ENCODE data around the gene FERMT2.
"Not testable (repeated sequence)": the region's sequence is repeated elsewhere in the genome, so short reads cannot be mapped to it uniquely, and the experiment has no call there.

Gene FERMT2

DNA sequence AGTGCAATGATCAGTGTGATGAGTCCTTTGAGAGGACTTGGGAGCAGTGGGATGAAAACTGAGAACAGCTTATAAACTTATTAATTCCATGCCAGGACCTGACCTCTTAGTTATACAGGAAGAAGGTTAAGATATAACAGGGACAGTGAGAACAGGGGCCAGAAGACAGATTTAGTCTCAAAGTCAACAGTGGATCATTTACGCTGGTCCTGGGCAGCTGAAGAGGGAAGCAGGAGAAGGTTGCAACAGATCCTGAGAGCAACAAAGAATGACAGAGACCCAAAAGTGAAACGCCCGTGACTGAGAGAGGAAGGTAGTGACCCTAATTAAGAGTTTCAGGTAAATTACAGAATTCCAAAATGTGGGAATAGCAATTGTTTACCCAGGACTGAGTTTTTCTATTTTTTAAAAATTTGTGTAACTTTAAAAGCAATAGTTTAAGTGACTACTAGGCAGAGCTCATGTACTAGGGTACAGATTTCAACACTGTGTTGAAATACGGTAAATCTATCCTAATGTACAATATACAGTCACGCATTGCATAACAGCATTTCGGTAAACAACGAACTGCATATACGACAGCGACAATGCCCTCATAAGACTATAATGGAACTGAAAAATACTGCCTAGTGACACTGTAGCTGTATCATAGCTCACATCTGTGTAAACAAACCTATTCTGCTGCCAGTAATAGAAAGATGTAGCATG is 81.8 kb downstream of the FERMT2 start:
- no peak for DNase-seq (ENCODE audit: low spot score)

DNA sequence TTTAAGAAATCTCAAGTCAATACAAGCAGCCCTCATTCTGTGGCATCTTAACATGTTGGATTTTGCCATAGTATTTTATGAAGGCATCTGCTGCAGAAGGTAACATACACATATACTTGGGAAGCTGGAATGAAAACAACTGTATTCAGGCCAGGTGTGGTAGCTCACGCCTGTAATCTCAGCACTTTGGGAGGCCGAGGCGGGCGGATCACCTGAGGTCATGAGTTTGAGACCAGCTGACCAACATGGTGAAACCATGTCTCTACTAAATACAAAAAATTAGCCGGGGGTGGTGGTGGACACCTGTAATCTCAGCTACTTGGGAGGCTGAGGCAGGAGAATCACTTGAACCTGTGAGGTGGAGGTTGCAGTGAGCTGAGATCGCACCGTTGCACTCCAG is 86.0 kb downstream of the FERMT2 start:
- not testable (repeated sequence) for DNase-seq (ENCODE audit: low spot score)

DNA sequence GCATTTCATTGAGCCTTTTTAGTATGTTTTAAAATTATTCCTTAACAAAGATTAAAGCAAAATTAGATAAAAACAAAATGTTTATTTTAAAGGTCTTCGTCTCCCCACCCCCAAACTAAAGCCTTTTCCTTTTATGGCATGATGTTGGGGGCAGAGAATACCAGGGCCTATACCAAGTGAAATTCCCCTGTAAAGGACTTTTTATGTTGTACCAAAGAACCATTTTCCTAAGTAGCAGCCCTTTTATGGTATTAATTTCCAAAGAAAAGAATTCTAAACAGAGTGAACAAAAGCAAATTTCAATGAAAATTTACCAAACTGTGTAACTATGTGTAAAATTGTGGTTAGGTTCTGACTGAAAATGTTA is 87.5 kb downstream of the FERMT2 start:
- no peak for DNase-seq (ENCODE audit: low spot score)

DNA sequence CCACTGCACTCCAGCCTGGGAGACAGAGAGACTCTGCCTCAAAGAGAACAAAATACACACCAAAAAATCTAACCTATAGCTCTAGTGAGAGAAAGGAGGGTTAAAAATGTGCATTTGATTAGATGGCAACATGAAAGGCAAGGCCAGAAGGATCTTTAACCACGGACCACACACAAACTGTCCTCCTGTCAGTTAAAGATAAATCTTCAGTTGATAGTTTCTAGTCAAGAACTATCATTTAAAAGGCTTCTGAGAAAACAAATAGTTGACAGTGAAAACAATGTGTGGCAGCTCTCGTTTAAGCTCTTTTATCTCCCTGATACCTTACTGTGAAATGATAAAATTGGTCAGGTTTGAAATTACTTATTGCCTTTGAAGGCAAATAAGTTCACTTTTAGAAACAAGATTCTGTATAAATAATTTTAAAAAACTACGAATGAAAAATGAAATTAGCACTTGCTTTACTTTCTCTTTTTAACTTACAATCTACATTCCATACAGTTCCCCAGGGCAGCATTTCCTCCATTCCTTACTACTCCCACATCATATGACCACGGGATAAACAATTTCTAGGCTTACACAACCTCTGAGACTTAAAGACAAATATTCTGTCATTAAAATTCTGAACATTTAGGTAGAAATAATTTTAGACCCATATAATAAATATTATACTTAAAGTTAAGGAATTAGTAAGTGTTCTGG is 88.1 kb downstream of the FERMT2 start:
- DNase-seq (ENCODE audit: low spot score), result no peak

DNA sequence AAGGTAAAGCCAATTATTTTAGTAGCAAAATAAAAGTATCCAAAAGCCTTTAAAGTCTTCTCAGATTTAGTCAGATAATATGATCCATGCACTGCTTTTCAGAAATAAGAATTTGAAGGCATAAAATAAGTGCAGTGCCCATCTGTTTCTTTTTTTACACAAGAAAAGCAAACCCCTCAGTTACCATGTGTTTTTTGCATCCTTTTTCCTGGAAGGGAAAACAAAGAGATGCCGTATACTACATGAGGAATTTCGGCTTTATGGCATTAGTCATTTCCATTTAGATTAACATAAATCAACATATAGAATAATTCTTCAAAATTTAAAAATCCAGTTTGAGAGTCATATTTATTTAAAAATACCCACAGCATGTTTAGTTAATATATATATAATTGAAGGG is 89.4 kb downstream of the FERMT2 start:
- DNase-seq (ENCODE audit: low spot score), result no peak

DNA sequence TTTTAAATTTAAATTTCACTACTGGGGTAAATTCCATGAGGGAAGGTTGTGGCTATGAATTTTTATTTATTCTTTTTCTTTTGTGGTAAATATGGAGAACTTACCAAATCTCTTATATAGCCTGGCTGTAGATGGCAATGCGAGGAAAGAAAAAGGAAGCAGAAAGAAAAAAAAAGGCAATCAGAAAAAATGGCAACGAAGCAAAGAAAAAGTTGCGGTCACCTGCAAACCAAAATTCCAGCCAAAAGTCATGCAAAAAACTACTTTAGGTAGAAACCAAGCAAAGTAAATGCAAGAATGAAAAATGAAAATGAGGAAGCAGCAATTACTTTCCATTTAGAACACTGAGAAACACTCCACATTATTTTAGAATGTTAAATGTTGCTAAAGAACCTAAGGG is 89.9 kb downstream of the FERMT2 start:
- no peak for DNase-seq (ENCODE audit: low spot score)

DNA sequence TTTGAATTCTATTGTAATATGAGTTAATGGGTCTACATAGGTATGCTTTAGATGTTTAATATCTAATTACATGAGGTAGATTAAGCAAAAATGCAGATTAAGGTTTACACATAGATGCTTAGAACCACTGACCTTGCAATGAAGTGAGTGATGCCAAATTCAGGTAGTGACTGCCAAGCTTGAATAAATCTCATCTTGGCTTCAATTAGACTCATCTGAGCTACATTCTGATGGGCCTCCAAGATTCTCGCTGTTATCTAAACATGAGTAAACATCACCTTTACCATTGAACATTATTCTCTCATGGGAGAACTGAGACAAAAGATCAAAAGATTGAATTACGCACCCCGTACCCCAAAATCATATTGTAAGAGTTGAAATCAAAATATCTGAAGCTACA is 90.6 kb downstream of the FERMT2 start:
- DNase-seq (ENCODE audit: low spot score), result no peak

DNA sequence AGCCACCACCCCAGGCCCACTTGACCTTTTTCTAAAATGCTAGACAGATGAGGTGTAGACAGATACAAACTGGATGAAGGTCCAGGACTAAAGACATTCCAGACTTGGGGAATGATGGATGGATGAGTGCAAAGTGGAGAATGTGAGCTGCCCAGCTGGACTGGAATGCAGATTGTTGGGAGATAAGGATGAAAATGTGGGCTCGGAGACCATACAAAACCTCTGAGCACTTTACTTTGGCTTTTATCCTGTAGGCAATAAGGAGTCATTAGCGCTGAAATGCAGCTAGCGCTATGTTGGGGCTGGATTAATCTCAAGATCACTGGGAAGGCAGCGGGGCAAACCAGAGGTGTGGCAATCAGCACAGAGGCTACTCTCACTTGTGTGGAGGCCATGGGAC is 94.7 kb downstream of the FERMT2 start:
- no peak for DNase-seq (ENCODE audit: low spot score)

DNA sequence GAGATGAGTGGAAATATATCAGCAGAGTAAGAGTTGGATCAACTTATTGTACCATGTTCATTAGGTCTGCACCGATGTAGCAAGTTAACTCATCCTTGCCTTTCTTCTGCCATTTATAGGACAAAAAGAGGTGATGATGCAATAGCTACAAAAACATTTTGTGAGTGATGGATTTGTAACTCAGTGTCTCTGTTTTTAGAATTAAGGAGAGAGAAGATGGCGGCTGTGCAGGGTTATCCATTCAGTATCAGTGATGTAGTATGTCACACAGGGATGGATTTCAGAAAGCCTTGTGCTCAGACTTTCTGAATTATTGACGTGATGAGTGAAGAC is 97.4 kb downstream of the FERMT2 start:
- no peak for DNase-seq (ENCODE audit: low spot score)

DNA sequence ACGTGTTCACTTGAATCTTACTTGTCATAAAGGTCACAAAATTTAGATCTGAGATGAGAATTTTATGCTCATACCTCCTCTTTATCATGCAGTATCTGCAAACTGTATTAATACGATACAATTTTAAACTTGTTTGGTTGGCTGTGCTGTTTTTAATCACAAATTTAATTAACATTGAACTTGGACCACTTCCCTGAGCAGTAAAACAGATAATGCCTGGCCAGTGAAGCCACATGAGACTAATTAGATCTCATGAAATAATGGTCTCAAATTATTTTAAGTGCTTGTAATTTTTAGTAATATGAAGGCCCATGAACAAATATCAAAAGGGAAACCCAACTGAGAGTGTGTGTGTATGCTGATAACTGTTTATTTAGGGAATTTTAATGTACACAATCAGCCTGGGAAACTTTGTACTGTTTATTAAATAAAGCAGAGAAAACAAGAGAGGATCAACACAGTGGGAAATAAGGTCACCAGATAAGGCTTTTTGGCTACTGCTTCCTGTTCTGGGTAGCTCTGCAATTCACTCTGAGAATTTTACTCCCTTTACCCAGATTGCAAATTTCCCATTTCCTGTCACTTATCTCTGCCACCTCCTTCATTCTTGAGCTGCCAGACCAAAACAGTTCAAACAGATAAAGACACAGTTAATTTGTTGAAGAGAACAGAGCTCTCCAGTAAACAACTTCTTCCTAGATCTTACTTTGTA is 97.9 kb downstream of the FERMT2 start:
- no peak for DNase-seq (ENCODE audit: low spot score)

DNA sequence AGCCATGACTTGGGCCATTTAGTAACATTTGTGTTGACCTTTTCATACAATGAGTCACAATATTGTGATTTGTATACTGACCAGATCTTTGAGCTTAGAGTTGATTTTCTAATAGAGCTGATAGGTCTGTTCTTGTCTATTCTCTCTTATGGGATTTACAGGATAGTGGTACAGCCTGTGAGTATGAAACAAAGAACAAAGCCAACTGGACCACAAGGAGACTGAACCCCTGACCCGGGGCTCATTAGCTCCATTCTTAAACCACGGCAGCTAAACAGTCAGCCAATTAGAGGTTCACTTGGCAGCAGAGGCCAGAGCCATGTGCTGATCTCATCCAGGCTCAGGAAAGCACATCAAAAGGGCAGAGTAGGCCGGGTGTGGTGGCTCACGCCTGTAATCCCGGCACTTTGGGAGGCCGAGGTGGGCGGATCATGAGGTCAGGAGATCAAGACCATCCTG is 100.4 kb downstream of the FERMT2 start:
- no peak for DNase-seq (ENCODE audit: low spot score)

DNA sequence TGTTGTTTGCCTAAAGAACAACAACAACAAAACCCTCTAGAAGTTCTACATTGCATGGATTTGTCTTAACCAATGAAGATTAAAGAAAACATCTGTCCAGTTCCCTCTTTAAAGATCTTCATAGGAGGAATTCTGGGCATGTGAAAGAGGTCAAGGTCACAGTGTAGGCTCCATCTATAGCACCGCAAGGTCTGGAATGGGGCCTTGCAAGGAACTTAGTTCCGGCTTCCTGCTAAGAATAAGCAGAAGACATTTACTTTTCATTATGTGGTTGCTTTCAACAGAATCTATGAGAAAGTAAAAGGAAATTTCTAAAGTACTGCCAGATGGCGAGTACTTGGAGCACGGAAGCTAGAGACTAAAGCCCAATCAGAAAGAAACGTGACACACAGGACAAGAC is 102.2 kb downstream of the FERMT2 start:
- DNase-seq (ENCODE audit: low spot score), result no peak

DNA sequence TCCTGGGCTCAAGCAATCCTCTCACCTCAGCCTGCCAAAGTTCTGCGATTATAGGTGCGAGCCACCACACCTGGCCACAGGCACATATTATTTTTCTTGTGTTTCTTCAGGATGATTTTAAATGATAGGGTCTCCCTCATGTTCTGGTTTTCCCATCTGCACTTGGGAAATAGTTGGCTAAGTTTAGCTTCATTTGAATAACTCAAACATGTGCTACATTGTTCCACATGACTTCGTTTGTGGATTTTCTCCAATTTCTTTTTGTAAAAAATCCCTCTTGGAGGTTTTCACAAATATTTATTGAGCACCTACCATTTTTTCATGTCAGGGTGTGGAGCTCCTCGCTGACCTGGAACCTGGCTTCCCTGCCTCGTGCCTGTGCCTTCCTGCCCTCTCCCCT is 104.3 kb downstream of the FERMT2 start:
- no peak for DNase-seq (ENCODE audit: low spot score)

DNA sequence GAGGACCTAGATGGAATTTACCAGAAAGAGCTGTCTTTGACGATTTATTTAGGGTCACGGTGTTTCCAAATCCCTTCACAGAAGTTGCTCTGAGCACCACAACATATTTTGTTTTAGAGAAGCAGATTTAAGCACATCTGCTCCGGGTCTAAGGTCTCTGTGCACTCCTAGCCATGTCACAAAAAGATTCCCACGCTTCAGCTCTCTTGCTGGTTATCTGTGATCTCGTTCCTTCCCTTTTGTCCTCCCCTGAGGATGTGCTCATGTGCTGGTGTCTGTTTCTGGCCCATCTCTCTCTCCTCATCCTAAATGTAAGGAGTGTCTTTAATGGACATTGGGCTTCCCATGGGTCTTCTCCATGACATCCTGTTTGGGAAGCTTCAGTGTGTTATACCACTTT is 105.8 kb downstream of the FERMT2 start:
- DNase-seq (ENCODE audit: low spot score), result no peak

DNA sequence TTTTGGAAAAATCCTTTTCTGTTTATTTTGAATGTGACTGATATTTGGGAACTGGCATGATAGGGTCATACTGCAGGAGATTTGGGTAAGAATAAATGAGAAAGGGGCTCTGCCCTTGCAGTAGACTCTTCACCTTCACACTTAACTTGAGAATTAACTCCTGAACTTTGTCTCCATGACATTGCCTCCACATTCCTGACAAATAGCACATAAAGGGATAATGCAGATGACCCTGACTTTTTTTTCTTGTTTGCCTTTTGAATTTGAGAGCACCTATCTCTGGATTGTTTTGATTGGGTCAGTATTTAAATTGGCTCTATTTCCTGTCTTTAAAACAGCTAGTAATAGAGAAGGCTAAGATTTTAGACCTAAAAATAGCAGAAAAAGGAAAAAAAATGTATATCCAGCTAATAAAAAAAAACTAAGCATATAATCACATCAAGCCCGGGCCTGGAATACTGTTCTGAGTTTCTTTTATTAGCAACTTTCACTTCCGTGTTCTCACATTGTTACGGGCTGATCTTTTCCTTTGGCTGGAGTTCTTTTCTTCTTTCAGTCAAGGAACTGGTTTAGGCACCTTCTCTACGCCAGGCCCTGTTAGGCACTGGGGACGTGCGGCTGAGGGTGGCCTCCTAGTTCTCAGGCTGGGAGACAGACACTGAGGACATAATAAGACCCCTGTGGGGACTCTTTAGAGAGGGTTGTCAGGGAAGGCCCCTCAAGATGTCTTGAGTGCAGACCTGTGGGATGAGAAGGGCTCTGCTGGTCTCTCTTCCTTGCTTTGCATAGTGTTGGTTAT is 106.4 kb downstream of the FERMT2 start:
- no peak for DNase-seq (ENCODE audit: low spot score)

DNA sequence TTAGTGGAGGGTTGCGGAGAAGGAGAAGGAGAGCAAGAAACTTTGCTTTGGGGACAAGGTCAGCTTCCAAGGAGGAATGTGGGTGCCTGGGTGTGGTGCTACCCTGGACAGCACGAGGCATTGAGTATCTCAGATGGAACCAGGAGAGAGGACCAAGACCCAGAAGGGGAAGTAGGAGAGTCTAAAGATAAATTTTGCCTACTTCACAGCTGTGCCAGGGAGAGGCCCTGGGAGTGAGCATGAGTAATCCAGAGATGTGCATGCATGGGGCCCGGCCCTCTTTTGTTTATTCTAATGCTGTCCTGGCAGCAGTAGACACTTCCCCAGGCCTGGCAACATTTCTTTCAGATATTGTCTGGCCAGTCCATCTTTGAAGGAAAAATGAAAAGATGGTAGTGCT is 110.0 kb downstream of the FERMT2 start:
- peak; percentile 19 for DNase-seq (ENCODE audit: low spot score)

DNA sequence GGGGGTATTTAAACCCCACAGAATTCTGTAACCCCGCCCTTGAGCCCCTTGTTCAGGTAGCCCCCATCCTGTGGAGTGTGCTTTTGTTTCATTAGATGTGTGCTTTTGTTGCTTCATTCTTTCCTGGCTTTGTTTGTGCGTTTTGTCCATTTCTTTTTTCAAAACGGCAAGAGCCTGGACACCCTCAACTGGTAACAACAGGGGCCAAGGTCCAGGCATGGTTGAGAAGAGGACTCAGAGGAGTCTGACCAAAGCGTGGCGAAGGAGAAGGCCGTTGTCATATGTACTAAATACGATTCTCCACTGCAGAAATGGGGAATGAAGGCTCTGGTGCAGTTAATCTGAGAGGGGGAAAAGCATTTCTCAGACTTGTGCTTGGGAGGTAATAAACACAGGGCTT is 113.4 kb downstream of the FERMT2 start:
- DNase-seq (ENCODE audit: low spot score), result no peak

DNA sequence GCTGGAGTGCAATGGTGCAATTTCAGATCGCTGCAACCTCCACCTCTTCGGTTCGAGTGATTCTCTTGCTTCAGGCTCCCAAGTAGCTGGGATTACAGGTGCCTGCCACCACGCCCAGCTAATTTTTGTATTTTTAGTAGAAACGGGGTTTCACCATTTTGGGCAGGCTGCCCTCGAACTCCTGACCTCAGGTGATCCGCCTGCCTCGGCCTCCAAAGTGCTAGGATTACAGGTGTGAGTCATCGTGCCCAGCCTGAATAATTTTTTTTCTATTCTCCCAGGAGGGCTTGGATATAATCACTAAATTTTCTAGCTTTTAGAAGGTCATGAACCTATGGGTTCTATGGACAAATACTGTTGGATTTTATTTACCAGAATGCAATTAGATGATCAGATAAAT is 114.8 kb downstream of the FERMT2 start:
- DNase-seq (ENCODE audit: low spot score), result no peak

DNA sequence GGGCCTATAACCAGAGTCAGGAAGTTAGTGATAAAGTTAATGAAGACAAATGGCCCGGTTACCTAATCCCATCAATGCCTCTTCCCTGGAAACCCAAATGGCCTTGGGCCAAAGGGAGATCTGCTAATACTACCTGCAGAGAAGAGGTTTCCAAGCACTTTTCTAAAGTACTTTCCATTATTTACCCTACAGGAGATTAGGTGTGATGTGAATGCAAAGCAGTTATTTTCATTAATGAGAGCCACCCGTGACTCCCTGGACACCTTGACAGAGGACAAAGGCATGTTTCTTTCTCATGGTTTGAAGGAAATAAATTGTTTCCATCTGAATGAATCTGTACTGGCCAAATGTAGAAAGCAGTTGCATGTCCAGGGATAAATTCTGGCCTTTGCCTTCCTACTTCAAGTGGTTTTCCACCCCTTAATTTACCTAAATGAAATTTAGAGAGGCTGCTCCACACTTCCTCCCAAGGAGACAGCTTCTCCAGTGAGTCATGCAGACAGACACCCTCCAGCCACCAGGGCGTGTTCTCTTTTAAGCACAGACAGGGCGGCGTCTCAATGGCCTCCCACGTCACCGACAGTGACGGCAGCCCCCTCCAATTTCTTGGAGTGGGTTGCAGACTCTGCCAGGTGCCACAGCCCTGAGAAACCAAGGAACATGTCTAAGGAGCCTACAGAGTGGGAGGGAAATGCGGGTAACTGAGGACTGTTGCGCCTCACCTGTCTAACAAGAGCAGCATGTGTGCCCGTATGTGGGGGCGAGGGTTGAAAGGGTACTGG is 115.5 kb downstream of the FERMT2 start:
- DNase-seq (ENCODE audit: low spot score), result peak; percentile 68

DNA sequence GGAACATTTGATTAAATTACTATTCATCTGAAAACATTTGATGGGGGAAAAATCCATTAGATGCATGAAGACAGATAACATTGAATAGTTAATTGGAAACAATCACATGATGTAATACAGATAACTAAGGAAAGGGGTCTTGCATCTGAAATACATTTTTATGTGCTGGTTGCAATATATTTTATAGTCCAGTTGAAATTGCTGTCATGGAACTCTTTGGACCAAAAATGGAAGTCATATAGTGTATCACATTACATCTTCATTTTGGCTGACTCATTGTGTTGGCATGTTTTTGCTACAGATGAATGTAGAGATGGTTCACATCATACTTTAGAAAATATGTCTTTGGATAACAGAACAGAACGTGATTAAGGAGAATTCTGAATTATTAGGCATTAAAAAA is 116.4 kb downstream of the FERMT2 start:
- DNase-seq (ENCODE audit: low spot score), result no peak

DNA sequence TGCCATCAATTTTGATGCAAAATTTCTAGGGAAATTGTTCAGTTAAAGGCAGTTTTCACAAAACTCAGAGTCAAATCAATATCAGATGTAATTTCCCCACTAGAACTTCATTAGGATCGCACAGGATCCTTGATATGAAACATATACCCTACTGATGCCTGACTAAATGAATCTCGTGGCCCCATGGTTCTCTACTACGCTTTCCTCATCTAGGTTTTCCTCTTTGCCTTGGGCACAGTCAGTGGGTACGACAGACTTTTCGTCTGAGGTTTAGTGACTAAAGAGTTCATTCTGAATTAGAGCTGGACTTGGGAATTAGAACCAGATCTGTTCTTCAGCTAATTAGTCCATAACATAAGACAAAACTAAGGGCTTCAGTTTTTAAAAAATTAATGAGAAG is 117.0 kb downstream of the FERMT2 start:
- DNase-seq (ENCODE audit: low spot score), result no peak

Data from putamen (tissue), 1 donor.